Panc1 (cell line): ENCODE results near the gene TTC28. TPM values are rescaled to one million over a fixed set of nuclear protein-coding genes. Genes with fewer than 3 reads are reported as not detected.
"Not testable (repeated sequence)": the region's sequence is repeated elsewhere in the genome, so short reads cannot be mapped to it uniquely, and the experiment has no call there.

Source experiments
- ATAC-seq: fragments of 200-7000 bp; cut with Tn5 transposase; 2 replicates; pipeline ENCODE4 v1.9.1; 2020; ENCODE audit warnings: mild to moderate bottlenecking, moderate library complexity
- BruUV-seq: library from RNA; stranded (reverse); fragments of 400-500 nt; replicated peaks from 2 replicates; lab custom pipeline; 2021; lab: Mats Ljungman, UMichigan
- CTCF ChIA-PET: fragments of 300-600 bp; sonication (Branson Sonifier 250); formaldehyde crosslinking; loops from one replicate; lab custom pipeline; 2022; ENCODE audit warnings: antibody characterized with exemption; lab: Charles Lee
- POLR2A ChIA-PET: fragments of 300-600 bp; sonication (Branson Sonifier 250); formaldehyde crosslinking; loops from one replicate; lab custom pipeline; 2022; ENCODE audit warnings: antibody characterized with exemption; lab: Charles Lee
- DNase-seq: peaks from one replicate; pipeline ENCODE4 v3.0.0-alpha.2; 2010; ENCODE audit warnings: low read depth, low spot score
- H3K27ac ChIP-seq: 2 replicates; pipeline ENCODE4 v1.5.1; 2011; ENCODE audit warnings: mild to moderate bottlenecking, low read length, inconsistent platforms
- H3K27me3 ChIP-seq: fragments of 200-500 bp; sonication (Bioruptor generic); 2 replicates; pipeline ENCODE4 v1.6.0; 2014; ENCODE audit warnings: low read length, inconsistent platforms; ENCODE audit not compliant: control insufficient read depth, insufficient read depth
- H3K36me3 ChIP-seq: fragments of 200-500 bp; sonication (Bioruptor generic); 2 replicates; pipeline ENCODE4 v1.5.1; 2014; ENCODE audit warnings: inconsistent platforms, mild to moderate bottlenecking, low read length, moderate library complexity; ENCODE audit not compliant: control insufficient read depth, insufficient read depth
- H3K4me1 ChIP-seq: 2 replicates; pipeline ENCODE4 v1.5.1; 2011; ENCODE audit warnings: inconsistent platforms, mild to moderate bottlenecking, low read length, moderate library complexity; ENCODE audit not compliant: control insufficient read depth, insufficient read depth
- H3K4me3 ChIP-seq, 2 experiments: 2 replicates each; pipeline ENCODE4 v1.5.1; 2011 to 2012; ENCODE audit warnings: low read depth in 2 of 2, low read length in 2 of 2, mild to moderate bottlenecking in 2 of 2, inconsistent platforms in 1 of 2, moderate library complexity in 1 of 2
- H3K9me3 ChIP-seq: fragments of 200-500 bp; sonication (Bioruptor generic); 2 replicates; pipeline ENCODE4 v1.5.1; 2014; ENCODE audit warnings: low read depth, mild to moderate bottlenecking, inconsistent platforms, low read length, moderate library complexity; ENCODE audit not compliant: control insufficient read depth, insufficient read depth
- POLR2AphosphoS5 ChIP-seq: IDR thresholded peaks from 2 replicates; pipeline ENCODE4 v1.6.1; 2012; ENCODE audit warnings: mild to moderate bottlenecking, low read depth, low read length, moderate library complexity
- SIN3A ChIP-seq: IDR thresholded peaks from 2 replicates; pipeline ENCODE4 v1.6.1; 2012; ENCODE audit warnings: low read depth, mild to moderate bottlenecking, low read length, moderate library complexity, borderline replicate concordance; ENCODE audit not compliant: insufficient read depth
- TCF7L2 ChIP-seq: IDR thresholded peaks from 2 replicates; pipeline ENCODE4 v1.6.1; 2011; ENCODE audit warnings: mild to moderate bottlenecking, low read depth, low read length, inconsistent platforms
- in situ Hi-C: cut with HindIII; loops from 2 replicates; pipeline ENCODE4 v1.10.0; 2016; ENCODE audit warnings: low sequenced_read_pairs, low pct_unique_long_range_greater_than_20kb
- intact Hi-C: fragments of 100-400 bp; cut with micrococcal nuclease; formaldehyde crosslinking; loops from one replicate; pipeline ENCODE4 v1.10.0; 2022; ENCODE audit not compliant: unreplicated experiment
- total RNA-seq: library from RNA; stranded (reverse); gene quantifications from one replicate; pipeline ENCODE4 v1.2.1, GENCODE V29; 2021; ENCODE audit not compliant: unreplicated experiment
- TF ChIP-seq, protein P1 (sequence below), 2 experiments: IDR thresholded peaks; 2 replicates each; pipeline ENCODE4 v1.6.1; 2011 to 2012; ENCODE audit warnings: low read depth in 2 of 2, control low read depth in 1 of 2, low read length in 1 of 2, mild to moderate bottlenecking in 1 of 2, moderate library complexity in 1 of 2; ENCODE audit not compliant: insufficient read depth in 1 of 2
- TF ChIP-seq, protein P2 (sequence below): fragments of 450-650 bp; IDR thresholded peaks from 2 replicates; pipeline ENCODE4 v1.5.1; 2017; ENCODE audit warnings: mild to moderate bottlenecking

Gene TTC28
- total RNA-seq, 1 experiment from 2014 or later, result 24.8 TPM

DNA sequence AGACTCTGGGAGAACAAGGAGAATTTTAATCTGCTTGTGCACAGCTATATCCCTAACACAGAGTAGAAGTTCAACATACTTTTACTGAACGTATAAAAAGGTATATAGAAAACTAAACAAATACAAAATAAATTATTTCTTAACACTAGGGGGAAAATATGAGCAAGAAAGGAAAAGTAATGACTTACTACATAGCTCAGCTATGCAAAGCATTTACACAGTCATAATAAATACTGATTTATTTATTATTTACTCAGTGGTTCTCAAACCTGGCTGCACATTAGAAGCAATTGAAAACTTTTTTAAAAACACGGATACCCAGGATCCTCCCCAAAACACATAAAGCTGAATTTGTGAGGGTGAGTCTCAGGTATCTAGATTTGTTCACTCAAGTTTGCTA lies 182.5 kb downstream of the TTC28 start:
- H3K9me3 ChIP-seq, result no peaks in the 10 kb centered on the region
- intact Hi-C loops (no loop called here), in situ Hi-C loops (no loop called here)
- no peak for DNase-seq
- no TSS peak for BruUV-seq
- ATAC-seq, result no peak
- CTCF ChIA-PET, result no interaction called here
- TF ChIP-seq POLR2AphosphoS5 (no peak), TCF7L2 (no peak), SIN3A (no peak)
- TF ChIP-seq, protein P1, sequence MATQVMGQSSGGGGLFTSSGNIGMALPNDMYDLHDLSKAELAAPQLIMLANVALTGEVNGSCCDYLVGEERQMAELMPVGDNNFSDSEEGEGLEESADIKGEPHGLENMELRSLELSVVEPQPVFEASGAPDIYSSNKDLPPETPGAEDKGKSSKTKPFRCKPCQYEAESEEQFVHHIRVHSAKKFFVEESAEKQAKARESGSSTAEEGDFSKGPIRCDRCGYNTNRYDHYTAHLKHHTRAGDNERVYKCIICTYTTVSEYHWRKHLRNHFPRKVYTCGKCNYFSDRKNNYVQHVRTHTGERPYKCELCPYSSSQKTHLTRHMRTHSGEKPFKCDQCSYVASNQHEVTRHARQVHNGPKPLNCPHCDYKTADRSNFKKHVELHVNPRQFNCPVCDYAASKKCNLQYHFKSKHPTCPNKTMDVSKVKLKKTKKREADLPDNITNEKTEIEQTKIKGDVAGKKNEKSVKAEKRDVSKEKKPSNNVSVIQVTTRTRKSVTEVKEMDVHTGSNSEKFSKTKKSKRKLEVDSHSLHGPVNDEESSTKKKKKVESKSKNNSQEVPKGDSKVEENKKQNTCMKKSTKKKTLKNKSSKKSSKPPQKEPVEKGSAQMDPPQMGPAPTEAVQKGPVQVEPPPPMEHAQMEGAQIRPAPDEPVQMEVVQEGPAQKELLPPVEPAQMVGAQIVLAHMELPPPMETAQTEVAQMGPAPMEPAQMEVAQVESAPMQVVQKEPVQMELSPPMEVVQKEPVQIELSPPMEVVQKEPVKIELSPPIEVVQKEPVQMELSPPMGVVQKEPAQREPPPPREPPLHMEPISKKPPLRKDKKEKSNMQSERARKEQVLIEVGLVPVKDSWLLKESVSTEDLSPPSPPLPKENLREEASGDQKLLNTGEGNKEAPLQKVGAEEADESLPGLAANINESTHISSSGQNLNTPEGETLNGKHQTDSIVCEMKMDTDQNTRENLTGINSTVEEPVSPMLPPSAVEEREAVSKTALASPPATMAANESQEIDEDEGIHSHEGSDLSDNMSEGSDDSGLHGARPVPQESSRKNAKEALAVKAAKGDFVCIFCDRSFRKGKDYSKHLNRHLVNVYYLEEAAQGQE (IDR thresholded peaks at IDR 0.05; ENCODE audit: insufficient read depth in 1 of 2, low read depth in 2 of 2, low read length in 1 of 2), result no peak
- TF ChIP-seq, protein P2, sequence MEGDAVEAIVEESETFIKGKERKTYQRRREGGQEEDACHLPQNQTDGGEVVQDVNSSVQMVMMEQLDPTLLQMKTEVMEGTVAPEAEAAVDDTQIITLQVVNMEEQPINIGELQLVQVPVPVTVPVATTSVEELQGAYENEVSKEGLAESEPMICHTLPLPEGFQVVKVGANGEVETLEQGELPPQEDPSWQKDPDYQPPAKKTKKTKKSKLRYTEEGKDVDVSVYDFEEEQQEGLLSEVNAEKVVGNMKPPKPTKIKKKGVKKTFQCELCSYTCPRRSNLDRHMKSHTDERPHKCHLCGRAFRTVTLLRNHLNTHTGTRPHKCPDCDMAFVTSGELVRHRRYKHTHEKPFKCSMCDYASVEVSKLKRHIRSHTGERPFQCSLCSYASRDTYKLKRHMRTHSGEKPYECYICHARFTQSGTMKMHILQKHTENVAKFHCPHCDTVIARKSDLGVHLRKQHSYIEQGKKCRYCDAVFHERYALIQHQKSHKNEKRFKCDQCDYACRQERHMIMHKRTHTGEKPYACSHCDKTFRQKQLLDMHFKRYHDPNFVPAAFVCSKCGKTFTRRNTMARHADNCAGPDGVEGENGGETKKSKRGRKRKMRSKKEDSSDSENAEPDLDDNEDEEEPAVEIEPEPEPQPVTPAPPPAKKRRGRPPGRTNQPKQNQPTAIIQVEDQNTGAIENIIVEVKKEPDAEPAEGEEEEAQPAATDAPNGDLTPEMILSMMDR, result no peak
- POLR2A ChIA-PET, result no interaction called here
- no peaks in the 10 kb centered on the region for H3K36me3 ChIP-seq
- H3K27ac ChIP-seq, result no peak overlapping the region
- H3K27me3 ChIP-seq, result no peaks in the 10 kb centered on the region
- no peak overlapping the region for H3K4me3 ChIP-seq
- H3K4me1 ChIP-seq, result no peaks in the 10 kb centered on the region

DNA sequence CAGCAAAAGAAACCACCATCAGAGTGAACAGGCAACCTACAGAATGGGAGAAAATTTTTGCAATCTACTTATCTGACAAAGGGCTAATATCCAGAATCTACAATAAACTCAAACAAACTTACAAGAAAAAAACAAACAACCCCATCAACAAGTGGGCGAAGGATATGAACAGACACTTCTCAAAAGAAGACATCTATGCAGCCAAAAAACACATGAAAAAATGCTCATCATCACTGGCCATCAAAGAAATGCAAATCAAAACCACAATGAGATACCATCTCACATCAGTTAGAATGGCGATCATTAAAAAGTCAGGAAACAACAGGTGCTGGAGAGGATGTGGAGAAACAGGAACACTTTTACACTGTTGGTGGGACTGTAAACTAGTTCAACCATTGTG lies 188.4 kb downstream of the TTC28 start:
- H3K4me1 ChIP-seq, H3K27ac ChIP-seq, POLR2A ChIA-PET, H3K27me3 ChIP-seq, BruUV-seq, ATAC-seq, intact Hi-C loops, H3K9me3 ChIP-seq, H3K4me3 ChIP-seq, H3K36me3 ChIP-seq, DNase-seq, in situ Hi-C loops, CTCF ChIA-PET: not testable (repeated sequence)

DNA sequence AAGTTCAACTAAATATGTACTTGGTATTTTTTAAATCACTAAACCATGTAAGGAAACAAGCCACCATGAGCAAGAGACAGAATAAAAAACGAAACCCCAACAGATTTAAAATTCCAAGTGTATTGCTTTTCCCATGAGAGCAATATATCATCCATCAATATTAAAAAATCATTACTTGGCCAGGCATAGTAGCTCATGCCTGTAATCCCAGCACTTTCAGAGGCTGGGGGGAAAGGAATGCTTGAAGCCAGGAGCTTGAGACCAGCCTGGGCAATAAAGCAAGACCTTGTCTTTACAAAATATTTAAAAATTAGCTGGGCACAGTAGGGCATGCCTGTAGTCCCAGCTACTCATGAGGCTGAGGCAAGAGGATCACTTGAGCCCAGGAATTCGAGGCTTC lies 190.8 kb downstream of the TTC28 start:
- Histone ChIP-seq H3K4me1 (no peaks in the 10 kb centered on the region), H3K4me3 (no peak overlapping the region), H3K36me3 (no peaks in the 10 kb centered on the region), H3K27ac (no peak overlapping the region), H3K9me3 (no peaks in the 10 kb centered on the region), H3K27me3 (no peaks in the 10 kb centered on the region)
- in situ Hi-C loops (no loop called here), intact Hi-C loops (no loop called here)
- no TSS peak for BruUV-seq
- ATAC-seq (no peak), DNase-seq (no peak)
- TF ChIP-seq, protein P1 (IDR thresholded peaks at IDR 0.05; ENCODE audit: insufficient read depth in 1 of 2, low read depth in 2 of 2, low read length in 1 of 2), result no peak
- TF ChIP-seq POLR2AphosphoS5 (no peak), SIN3A (no peak), TCF7L2 (no peak)
- TF ChIP-seq, protein P2, result no peak
- ChIA-PET POLR2A (no interaction called here), CTCF (no interaction called here)
